Measurements from ENCODE around the gene SCN8A. TPM values are rescaled to one million over a fixed set of nuclear protein-coding genes. Genes with fewer than 3 reads are reported as not detected.
A peak's percentile ranks its signal among the peaks of the same experiment; 100 is the strongest.

The SCN8A gene
- total and polyA plus RNA-seq, 2 donors (not counting 3 experiments of a cell fraction or from before 2014, with no cell fraction given), result 9.4 to 20.4 TPM

- ChIA-PET POLR2A (no interaction called here), CTCF (interaction anchor here (1.0 to 1.2 kb wide), 2 partner anchors 23 to 28 kb away, joined by 5 to 7 read pairs; no protein-coding TSS in a partner anchor)
- Histone ChIP-seq H2AFZ (ENCODE audit: low read depth, low read length) (peak overlapping the region; percentile 84), H3K9ac (replicated peaks; ENCODE audit: extremely low read depth, insufficient read depth, low read length) (peak overlapping the region; percentile 36), H3K27me3 (ENCODE audit: control insufficient read depth in 2 of 2, insufficient read depth in 2 of 2, low read length in 2 of 2) (peaks cover 4 to 12% of the 10 kb centered on the region in 2 experiments), H3K4me3 (replicated peaks in 1 of 3; ENCODE audit: insufficient read depth in 1 of 3, low read depth in 1 of 3, low read length in 3 of 3) (peak overlapping the region; percentile 62 to 84 (median 73)), H4K20me1 (replicated peaks; ENCODE audit: control insufficient read depth, extremely low read depth, insufficient read depth, low read length) (no peaks in the 10 kb centered on the region), H3K79me2 (ENCODE audit: control insufficient read depth, insufficient read depth, low read length) (no peaks in the 10 kb centered on the region), H3K9me1 (replicated peaks; ENCODE audit: control insufficient read depth, extremely low read depth, insufficient read depth, low read length) (no peaks in the 10 kb centered on the region), H3K4me1 (ENCODE audit: control insufficient read depth, extremely low read depth, insufficient read depth, low read length) (peaks cover 9% of the 10 kb centered on the region), H3K4me2 (ENCODE audit: insufficient read depth, low read length) (peak overlapping the region; percentile 87), H3K9me3 (replicated peaks; ENCODE audit: control insufficient read depth, insufficient read depth, low read length) (no peaks in the 10 kb centered on the region), H3K27ac (ENCODE audit: insufficient read depth, low read depth, low read length) (no peak overlapping the region), H3K36me3 (ENCODE audit: control insufficient read depth in 2 of 2, extremely low read depth in 1 of 2, insufficient read depth in 2 of 2, low read length in 2 of 2) (no peaks in the 10 kb centered on the region)
- no TSS peak for BruUV-seq (replicated peaks)
- FAIRE-seq, result peak; percentile 15
- DNase-seq (ENCODE audit: low read depth, low spot score), result peak; percentile 50
- intact Hi-C loops (cut with micrococcal nuclease), result no loop called here
- no peak for TF ChIP-seq JUN (IDR thresholded peaks at IDR 0.05; ENCODE audit: borderline replicate concordance, insufficient read depth, insufficient read length, low read depth)
- peak; percentile 21 for TF ChIP-seq POLR2A (IDR thresholded peaks at IDR 0.05; ENCODE audit: low read depth, low read length)
- TF ChIP-seq EZH2 (IDR thresholded peaks at IDR 0.05; ENCODE audit: borderline replicate concordance, low read depth, low read length, severe bottlenecking), result peak; percentile 49
- dilution Hi-C loops (cut with MboI; ENCODE audit: extremely low pct_ligation_motif_present, low sequenced_read_pairs), result no loop called here
Measured at GRCh38 chr12:51846911-51847642, 256.0 kb downstream of the SCN8A start.

- peak overlapping the region; percentile 87 for H3K4me2 ChIP-seq (ENCODE audit: insufficient read depth, low read length)
- intact Hi-C loops (cut with micrococcal nuclease), result no loop called here
- peak overlapping the region; percentile 52 for H3K9ac ChIP-seq (replicated peaks; ENCODE audit: extremely low read depth, insufficient read depth, low read length)
- H3K27ac ChIP-seq (ENCODE audit: insufficient read depth, low read depth, low read length), result no peak overlapping the region
- H3K4me3 ChIP-seq (replicated peaks in 1 of 3; ENCODE audit: insufficient read depth in 1 of 3, low read depth in 1 of 3, low read length in 3 of 3), result peak overlapping the region; percentile 62 to 84 (median 73)
- H2AFZ ChIP-seq (ENCODE audit: low read depth, low read length), result peak overlapping the region; percentile 60
- DNase-seq (ENCODE audit: low read depth, low spot score), result peak; percentile 35
- no peaks in the 10 kb centered on the region for H4K20me1 ChIP-seq (replicated peaks; ENCODE audit: control insufficient read depth, extremely low read depth, insufficient read depth, low read length)
- ChIA-PET POLR2A (no interaction called here), CTCF (interaction anchor here (4.7 kb wide), 1 partner anchor 26 kb away, joined by 34 read pairs; no protein-coding TSS in a partner anchor)
- peak; percentile 66 for FAIRE-seq
- no peaks in the 10 kb centered on the region for H3K36me3 ChIP-seq (ENCODE audit: control insufficient read depth in 2 of 2, extremely low read depth in 1 of 2, insufficient read depth in 2 of 2, low read length in 2 of 2)
- no peak for TF ChIP-seq JUN (IDR thresholded peaks at IDR 0.05; ENCODE audit: borderline replicate concordance, insufficient read depth, insufficient read length, low read depth)
- no peak for TF ChIP-seq POLR2A (IDR thresholded peaks at IDR 0.05; ENCODE audit: low read depth, low read length)
- no peak for TF ChIP-seq FOS (IDR thresholded peaks at IDR 0.05; ENCODE audit: borderline replicate concordance, insufficient read depth, low read length)
- no peak for TF ChIP-seq POLR2AphosphoS5 (IDR thresholded peaks at IDR 0.05; ENCODE audit: insufficient read depth, low read depth, low read length)
- no peaks in the 10 kb centered on the region for H3K79me2 ChIP-seq (ENCODE audit: control insufficient read depth, insufficient read depth, low read length)
- H3K27me3 ChIP-seq (ENCODE audit: control insufficient read depth in 2 of 2, insufficient read depth in 2 of 2, low read length in 2 of 2), result peaks cover 4 to 7% of the 10 kb centered on the region in 2 experiments
- dilution Hi-C loops (cut with MboI; ENCODE audit: extremely low pct_ligation_motif_present, low sequenced_read_pairs), result no loop called here
- no peaks in the 10 kb centered on the region for H3K9me3 ChIP-seq (replicated peaks; ENCODE audit: control insufficient read depth, insufficient read depth, low read length)
- BruUV-seq (replicated peaks), result no TSS peak
- peaks cover 9% of the 10 kb centered on the region for H3K4me1 ChIP-seq (ENCODE audit: control insufficient read depth, extremely low read depth, insufficient read depth, low read length)
- H3K9me1 ChIP-seq (replicated peaks; ENCODE audit: control insufficient read depth, extremely low read depth, insufficient read depth, low read length), result no peaks in the 10 kb centered on the region
Measured at GRCh38 chr12:51847643-51848325, 256.8 kb downstream of the SCN8A start.

Measured in endothelial cell of umbilical vein (primary cell).